Measurements from ENCODE around the gene SLC26A4. TPM values are rescaled to one million over a fixed set of nuclear protein-coding genes. Genes with fewer than 3 reads are reported as not detected.

SLC26A4 gene
- total RNA-seq, 4 donors from 2014 or later: 1.2 to 4.4 (median 1.7) TPM; not detected in 1

DNA sequence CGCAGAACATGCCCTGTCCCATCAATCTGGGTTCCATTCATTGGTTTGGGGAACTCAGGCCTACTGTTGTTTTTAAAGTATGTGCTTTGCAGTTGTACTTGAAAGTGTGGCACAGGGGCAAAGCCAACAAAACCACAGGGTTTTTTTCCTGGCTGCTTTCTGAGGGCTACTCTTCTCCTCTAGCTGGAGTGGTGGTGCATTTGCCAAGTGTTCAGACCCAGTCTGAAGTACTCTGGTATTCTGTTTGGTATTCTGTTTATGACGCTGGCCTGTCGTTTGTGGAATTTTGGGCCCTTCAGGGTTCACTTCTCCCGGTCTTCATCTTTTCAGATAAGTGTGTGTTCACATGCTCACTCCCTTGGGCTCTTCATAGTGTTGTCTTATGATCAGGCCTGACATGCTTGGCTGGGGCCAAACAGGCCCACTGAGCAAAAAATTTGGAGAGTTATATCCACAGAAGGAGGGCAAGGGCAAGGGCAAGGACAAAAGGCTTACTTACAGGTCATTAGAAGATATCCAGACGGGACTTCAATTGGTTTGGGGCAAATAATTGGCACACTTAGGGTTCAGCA is 26.3 kb downstream of the SLC26A4 start:
- no peaks in the 10 kb centered on the region for H3K4me1 ChIP-seq
- H3K9me3 ChIP-seq: no peaks in the 10 kb centered on the region
- intact Hi-C loops (cut with DNase I; ENCODE audit: low total_unique reads): no loop called here
- DNase-seq: no peak
- no peaks in the 10 kb centered on the region for H3K36me3 ChIP-seq
- H3K27ac ChIP-seq: no peak overlapping the region
- no peaks in the 10 kb centered on the region for H3K27me3 ChIP-seq
- no peak overlapping the region for H3K4me3 ChIP-seq
- TF ChIP-seq POLR2A (IDR thresholded peaks at IDR 0.05): no peak
- TF ChIP-seq, protein P1, sequence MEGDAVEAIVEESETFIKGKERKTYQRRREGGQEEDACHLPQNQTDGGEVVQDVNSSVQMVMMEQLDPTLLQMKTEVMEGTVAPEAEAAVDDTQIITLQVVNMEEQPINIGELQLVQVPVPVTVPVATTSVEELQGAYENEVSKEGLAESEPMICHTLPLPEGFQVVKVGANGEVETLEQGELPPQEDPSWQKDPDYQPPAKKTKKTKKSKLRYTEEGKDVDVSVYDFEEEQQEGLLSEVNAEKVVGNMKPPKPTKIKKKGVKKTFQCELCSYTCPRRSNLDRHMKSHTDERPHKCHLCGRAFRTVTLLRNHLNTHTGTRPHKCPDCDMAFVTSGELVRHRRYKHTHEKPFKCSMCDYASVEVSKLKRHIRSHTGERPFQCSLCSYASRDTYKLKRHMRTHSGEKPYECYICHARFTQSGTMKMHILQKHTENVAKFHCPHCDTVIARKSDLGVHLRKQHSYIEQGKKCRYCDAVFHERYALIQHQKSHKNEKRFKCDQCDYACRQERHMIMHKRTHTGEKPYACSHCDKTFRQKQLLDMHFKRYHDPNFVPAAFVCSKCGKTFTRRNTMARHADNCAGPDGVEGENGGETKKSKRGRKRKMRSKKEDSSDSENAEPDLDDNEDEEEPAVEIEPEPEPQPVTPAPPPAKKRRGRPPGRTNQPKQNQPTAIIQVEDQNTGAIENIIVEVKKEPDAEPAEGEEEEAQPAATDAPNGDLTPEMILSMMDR (IDR thresholded peaks at IDR 0.05): no peak

DNA sequence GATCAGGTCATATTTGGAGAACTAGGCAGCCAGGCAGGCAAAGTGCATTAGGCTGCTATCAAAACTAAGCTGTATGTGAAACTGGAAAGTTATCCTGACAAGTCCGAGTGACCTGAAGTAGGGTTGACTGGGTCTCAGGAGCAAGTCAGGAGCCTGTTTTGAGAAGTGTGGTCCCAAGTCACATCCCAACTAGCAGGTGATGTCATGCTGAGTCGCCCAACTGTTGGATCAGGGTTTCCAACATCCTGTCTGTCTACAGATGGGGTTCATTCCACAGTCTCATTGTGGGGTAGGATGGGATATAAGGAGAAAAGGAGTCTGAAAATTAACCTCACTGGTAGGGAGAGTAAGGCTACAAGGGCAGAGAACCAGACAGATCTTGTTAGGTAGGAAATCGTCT is 27.0 kb downstream of the SLC26A4 start:
- Histone ChIP-seq H3K4me1 (no peaks in the 10 kb centered on the region), H3K9me3 (no peaks in the 10 kb centered on the region), H3K36me3 (no peaks in the 10 kb centered on the region), H3K27me3 (no peaks in the 10 kb centered on the region), H3K4me3 (no peak overlapping the region), H3K27ac (no peak overlapping the region)
- no peak for DNase-seq
- TF ChIP-seq, protein P1 (IDR thresholded peaks at IDR 0.05): no peak
- no peak for TF ChIP-seq POLR2A (IDR thresholded peaks at IDR 0.05)
- intact Hi-C loops (cut with DNase I; ENCODE audit: low total_unique reads): no loop called here

DNA sequence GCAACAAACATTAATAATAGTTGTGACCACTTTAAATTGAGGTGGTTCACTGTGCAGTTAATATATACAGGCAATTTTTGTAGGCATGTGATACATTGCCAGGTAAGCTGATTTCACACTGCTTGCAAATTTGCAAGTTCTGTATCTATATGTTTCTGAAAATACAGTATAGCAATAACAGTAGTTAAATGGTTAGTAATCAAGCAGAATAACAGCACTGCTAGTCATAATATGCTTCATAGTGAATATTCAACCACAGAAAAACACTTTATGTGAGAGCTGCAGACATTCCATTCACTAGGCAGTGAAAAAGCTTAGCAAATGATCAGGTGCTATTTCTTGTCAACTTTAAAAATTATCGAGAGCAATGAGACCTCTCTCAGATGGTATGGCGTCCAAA is 28.9 kb downstream of the SLC26A4 start:
- Histone ChIP-seq H3K36me3 (no peaks in the 10 kb centered on the region), H3K27ac (no peak overlapping the region), H3K27me3 (no peaks in the 10 kb centered on the region), H3K4me3 (no peak overlapping the region), H3K4me1 (no peaks in the 10 kb centered on the region), H3K9me3 (no peaks in the 10 kb centered on the region)
- intact Hi-C loops (cut with DNase I; ENCODE audit: low total_unique reads): no loop called here
- TF ChIP-seq, protein P1 (IDR thresholded peaks at IDR 0.05): no peak
- TF ChIP-seq POLR2A (IDR thresholded peaks at IDR 0.05): no peak
- no peak for DNase-seq

DNA sequence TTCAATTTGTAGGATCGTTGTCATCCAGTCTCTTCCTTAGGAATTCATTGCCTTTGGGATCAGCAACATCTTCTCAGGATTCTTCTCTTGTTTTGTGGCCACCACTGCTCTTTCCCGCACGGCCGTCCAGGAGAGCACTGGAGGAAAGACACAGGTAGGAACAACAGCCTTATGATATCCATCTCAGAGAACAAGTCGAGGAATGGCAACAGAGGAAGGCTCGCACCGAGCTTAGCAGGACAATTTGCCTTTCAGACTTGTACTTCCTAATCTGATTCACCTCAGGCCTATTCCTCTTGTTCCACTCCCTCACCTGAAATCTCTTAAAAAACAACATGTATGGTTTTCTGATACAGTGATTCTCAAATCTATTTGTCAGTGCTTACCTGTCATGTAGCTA is 29.5 kb downstream of the SLC26A4 start:
- no peak overlapping the region for H3K4me3 ChIP-seq
- H3K36me3 ChIP-seq: no peaks in the 10 kb centered on the region
- H3K9me3 ChIP-seq: no peaks in the 10 kb centered on the region
- intact Hi-C loops (cut with DNase I; ENCODE audit: low total_unique reads): no loop called here
- H3K4me1 ChIP-seq: no peaks in the 10 kb centered on the region
- DNase-seq: no peak
- TF ChIP-seq POLR2A (IDR thresholded peaks at IDR 0.05): no peak
- TF ChIP-seq, protein P1 (IDR thresholded peaks at IDR 0.05): no peak
- no peaks in the 10 kb centered on the region for H3K27me3 ChIP-seq
- no peak overlapping the region for H3K27ac ChIP-seq

DNA sequence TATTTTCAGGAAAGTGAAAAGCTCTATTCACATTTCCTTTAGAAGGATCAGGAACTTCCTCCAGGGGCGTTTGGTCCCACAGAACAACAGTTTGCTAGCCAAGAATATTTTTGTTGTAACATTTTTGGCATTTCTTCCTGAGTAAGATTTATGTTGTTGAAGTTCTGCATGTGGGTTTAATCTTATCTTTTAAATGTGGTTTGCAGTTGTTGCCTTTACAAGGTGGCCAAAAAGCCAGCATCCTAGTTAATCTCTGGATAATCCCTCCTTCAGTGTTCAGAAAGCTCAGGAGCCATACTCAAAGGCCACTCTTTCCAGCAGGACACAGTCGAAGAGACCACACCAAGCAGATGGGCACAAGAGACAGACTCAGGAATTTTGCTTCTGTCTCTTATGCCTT is 30.0 kb downstream of the SLC26A4 start:
- Histone ChIP-seq H3K9me3 (no peaks in the 10 kb centered on the region), H3K27me3 (no peaks in the 10 kb centered on the region), H3K4me3 (no peak overlapping the region), H3K27ac (no peak overlapping the region), H3K4me1 (no peaks in the 10 kb centered on the region), H3K36me3 (no peaks in the 10 kb centered on the region)
- intact Hi-C loops (cut with DNase I; ENCODE audit: low total_unique reads): no loop called here
- TF ChIP-seq, protein P1 (IDR thresholded peaks at IDR 0.05): no peak
- no peak for TF ChIP-seq POLR2A (IDR thresholded peaks at IDR 0.05)
- DNase-seq: no peak
